Right renal pelvis (tissue), 4 donors: Measurements from ENCODE around the gene FAM120C. TPM values are rescaled to one million over a fixed set of nuclear protein-coding genes. Genes with fewer than 3 reads are reported as not detected.
A peak's percentile ranks its signal among the peaks of the same experiment; 100 is the strongest.

Experiments
- DNase-seq, 4 donors: peaks; one replicate each; pipeline ENCODE4 v3.0.0-alpha.2; 2013; ENCODE audit warnings: low read depth in 4 of 4, low spot score in 3 of 4, missing footprints in 1 of 4
- polyA plus RNA-seq, 4 donors: library from polyadenylated mRNA; unstranded; fragments of 120-200 nt; gene quantifications; one replicate each; pipeline ENCODE4 v1.2.1, GENCODE V29; 2013; ENCODE audit not compliant: insufficient read length in 4 of 4

Gene FAM120C
- polyA plus RNA-seq, 4 donors, result 8.9 to 11.4 (median 9.7) TPM

GRCh38 chrX:54044126-54044876, 138.8 kb downstream of the FAM120C start, which contains the start of gene PHF8:
TSS of gene PHF8 (minus strand) at chrX:54044473. CDS start at chrX:54042728, 1,745 bp downstream.
- DNase-seq, result peak; percentile 77 to 88 (median 82)

- DNase-seq, result peak in 2 of 4 donors; percentile 3 to 4
Measured at GRCh38 chrX:54043541-54044125, 139.4 kb downstream of the FAM120C start.

DNA sequence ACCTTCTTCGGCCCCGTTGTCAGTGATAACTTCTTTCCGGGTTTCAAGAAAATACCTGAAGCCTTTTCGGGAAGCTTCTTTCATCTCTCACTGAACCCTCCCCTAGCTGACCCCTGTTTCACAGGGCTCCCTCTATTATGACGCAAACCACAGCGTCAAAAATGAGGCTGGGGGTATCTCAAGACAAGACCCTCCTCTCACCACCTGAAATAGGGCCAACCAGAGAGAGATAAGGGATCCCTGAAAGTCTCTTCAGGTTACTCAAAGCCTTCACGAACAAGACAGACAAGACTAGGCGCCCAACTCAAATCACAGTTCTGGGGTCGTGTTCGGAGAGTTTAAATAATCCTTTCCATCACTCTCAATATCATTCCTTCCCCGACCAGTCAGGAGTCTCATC, 140.0 kb downstream of the FAM120C start:
- peak in 2 of 4 donors; percentile 2 to 10 for DNase-seq

DNA sequence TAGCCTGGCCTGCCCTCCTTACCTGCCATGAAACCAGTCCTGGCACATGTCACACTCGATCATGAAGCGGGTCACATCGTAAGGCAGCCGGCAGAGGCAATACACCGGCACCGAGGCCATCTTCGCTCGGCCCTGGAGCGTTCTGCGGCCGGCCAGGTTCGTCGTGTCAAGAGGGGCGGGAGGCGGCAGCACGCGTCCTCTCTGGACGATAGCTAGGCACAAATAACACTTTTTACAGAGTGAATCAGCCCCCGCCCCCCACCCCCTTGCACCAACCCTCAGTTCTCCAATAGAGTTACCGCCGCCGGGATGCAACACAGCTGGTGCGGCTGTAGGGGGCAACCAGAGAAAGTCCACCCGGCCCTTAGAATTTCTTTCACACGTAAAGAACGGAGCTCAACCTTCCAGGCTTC, 140.4 kb downstream of the FAM120C start:
- peak in 2 of 4 donors; percentile 7 to 34 for DNase-seq

- no peak for DNase-seq
Measured at GRCh38 chrX:54030329-54030728, 152.7 kb downstream of the FAM120C start.

DNA sequence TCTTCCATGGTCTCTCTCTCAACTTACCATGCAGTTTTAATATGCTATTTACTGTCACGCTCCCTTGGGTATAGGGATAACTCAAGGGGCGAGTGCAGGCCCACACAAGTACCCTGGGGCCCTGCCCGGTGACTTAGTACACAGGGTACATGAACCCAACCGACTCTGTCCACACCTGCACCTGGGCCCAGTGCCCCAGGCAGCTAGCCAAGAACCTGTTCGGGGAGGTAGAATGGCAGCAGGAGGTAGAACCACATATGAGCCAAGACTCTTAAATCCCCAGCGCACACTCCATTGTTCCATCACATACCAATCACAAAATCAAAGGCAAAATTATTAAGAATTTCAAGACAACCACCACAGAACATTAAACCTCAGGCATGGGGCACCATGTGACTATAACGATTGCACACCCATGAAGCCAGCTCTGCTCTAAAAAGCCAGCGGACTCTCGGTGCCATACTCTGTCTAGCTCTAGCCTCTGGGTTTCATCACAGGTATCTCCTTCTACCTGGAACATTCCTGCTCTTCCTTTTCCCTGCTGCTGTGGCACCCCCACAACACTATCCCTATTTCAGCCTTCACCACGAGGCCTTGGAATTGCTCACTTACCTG, 153.4 kb downstream of the FAM120C start:
- DNase-seq, result peak in 1 of 4 donors; percentile 10

DNA sequence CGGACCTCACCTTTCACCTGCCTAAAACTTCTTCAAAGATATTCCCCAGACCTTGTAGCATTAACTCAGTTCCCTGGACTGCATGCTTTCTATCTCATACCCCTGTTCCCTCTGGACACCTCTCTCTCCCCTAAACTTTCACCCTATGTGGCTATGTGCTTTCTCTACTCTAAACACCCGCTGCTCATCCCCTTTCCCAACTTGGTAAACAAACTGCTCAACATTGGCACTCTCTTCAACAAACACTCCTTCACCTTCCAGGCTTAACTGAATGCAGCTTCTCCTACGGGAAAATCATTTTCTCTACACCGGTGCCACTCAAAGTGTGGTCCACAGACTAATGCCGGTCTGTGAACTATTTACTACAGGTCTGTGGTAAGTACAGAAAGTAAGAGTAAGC, 158.7 kb downstream of the FAM120C start:
- no peak for DNase-seq

Other genes with a start within 250 kb of the FAM120C start
- gene PHF8, start 138.8 kb downstream of the FAM120C start, polyA plus RNA-seq, result 10 to 100 TPM; 27.1 to 35.0 (median 28.5) TPM
- gene WNK3, start 174.8 kb upstream of the FAM120C start, polyA plus RNA-seq, result 1 to 10 TPM; 3.9 to 5.1 (median 4.5) TPM